Testis (tissue), 2 donors: ENCODE data around the gene NOL4L.

ENCODE experiments used
- CTCF ChIP-seq, 3 experiments: fragments of 450-650 bp in 2 of 3; fragments of 200-600 bp in 1 of 3; sonication (generic) in 1 of 3; IDR thresholded peaks; one replicate each; pipeline ENCODE4 v1.5.1; 2016 to 2019; ENCODE audit warnings: antibody characterized with exemption in 3 of 3, mild to moderate bottlenecking in 2 of 3, moderate library complexity in 1 of 3
- POLR2A ChIP-seq: fragments of 450-650 bp; IDR thresholded peaks from one replicate; pipeline ENCODE4 v1.6.1; 2017; ENCODE audit warnings: antibody characterized with exemption, mild to moderate bottlenecking, moderate library complexity

- no peak for TF ChIP-seq CTCF (IDR thresholded peaks at IDR 0.05)
- no peak for TF ChIP-seq POLR2A
These were observed 4.6 kb upstream of the NOL4L start for GRCh38 chr20:32589769-32590168.
